GM10847 (cell line): Measurements from ENCODE around the gene TMEM79.

ENCODE experiments used
- POLR2A ChIP-seq: IDR thresholded peaks from 2 replicates; pipeline ENCODE4 v1.6.1; 2011; ENCODE audit not compliant: insufficient read length; ENCODE audit errors: extremely low read depth

Gene TMEM79

DNA sequence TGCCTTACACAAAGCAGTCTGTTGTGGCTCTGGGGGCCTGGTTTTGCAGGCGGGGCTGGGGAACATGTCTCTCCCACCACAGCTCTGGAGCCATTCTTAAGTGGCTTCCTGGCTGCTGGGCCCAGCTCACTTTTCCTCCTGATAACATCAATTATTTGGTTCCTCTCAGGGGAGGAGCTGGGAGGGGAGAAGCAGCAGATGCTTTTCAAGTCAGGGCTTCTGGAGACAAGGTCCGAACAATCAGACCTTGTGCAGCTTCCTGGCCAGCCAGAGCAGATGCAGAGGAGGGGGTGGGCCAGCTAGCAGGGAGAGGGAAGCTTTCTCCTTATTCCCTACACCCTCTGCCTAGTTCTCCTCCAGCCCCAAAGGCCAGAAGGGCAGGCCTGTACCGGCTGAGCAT is 32.6 kb upstream of the TMEM79 start:
- TF ChIP-seq POLR2A, result no peak

DNA sequence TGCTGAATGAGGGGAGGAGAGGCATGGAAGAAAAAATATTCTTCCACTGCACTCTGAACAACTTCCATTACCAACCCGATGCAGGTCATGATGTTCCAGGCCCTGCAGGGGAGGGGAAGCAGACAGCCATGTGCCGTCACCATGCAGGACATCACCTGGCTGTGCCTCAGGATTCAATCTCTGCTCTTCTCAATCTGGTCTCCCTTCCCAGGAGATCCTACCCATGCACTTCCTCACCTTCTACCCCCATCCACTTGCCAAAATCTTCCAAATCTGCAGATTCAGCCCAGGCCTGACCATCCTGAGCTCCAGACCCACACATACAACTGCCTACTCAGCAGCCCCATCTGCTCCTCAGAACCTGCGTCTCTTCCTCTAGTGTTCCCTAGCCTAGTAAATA is 30.5 kb upstream of the TMEM79 start:
- no peak for TF ChIP-seq POLR2A

DNA sequence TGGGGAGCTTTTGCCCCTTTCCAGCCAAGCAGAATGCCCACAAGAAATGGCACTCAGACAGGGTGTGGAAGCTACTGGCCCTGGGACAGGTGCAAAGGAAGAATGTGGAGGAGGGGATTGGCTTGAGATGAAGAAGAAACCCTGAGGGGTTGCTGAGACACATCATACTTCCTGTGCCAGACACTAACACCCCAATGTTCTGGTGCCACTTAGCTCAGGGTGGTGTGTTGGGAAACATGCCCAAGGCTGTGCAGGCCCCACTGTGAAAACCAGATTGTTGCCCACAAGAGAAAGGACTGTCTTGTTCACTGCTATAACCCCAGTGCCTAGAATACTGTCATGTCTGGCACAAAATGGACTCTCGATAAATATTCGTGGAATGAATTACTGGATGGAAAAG is 26.4 kb upstream of the TMEM79 start:
- TF ChIP-seq POLR2A, result no peak

DNA sequence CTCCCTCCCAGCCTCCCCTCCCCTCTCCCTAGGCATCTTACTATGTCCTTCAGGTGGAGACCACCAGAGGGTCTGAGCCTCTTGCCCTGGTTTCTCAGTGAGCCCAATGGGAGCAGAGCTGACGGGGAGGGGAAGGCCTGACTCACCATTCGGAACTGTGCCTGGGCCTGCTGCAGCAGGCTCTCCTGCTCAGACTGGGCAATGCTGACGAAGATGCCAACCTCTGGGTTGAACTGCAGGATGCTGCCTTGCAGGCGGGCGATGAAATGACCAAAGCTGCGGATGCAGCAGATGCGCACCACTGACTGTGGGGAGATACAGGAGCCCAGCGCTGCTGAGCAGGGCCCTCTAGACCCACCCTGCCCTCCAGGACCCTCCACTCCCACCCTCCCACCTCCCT is 25.3 kb upstream of the TMEM79 start:
- no peak for TF ChIP-seq POLR2A

DNA sequence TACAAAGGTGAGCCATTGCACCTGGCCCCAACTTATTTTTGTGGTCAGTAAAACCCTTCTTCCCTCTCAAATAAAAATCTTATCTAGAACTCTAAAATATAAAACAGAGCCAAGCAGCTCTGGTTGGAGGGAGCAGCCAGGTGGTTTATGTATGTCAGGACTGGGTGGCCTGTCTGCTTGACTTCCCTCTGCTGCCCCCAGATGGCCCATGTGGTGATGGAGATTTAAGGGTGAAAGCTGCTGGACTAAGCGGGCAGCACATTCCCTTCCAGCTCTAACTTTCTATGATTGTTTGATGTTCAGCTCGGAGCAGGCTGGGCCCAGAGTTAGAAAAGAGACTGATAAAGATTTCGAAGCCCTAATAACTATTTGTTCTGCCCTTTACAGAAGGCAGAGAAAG is 24.3 kb upstream of the TMEM79 start:
- TF ChIP-seq POLR2A, result no peak

DNA sequence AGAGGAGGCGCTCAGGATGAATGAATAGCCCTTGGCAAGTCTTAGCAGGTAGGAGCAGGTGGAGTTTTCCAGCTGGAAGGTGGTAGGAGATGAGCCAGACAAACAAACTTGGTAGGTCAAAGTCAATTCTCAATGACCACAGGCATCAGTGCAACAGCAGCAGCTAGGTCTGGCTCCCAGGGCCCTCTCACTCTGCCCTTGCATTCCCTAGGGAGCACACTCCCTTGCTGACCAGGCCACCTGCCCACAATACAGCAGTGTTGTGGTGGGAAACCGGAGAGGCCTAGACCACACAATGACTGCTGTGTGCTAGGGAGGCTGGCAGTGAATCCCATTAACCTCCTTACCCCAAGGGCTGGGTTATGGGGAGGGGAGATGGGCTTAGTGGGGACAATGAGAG is 23.2 kb upstream of the TMEM79 start:
- no peak for TF ChIP-seq POLR2A

DNA sequence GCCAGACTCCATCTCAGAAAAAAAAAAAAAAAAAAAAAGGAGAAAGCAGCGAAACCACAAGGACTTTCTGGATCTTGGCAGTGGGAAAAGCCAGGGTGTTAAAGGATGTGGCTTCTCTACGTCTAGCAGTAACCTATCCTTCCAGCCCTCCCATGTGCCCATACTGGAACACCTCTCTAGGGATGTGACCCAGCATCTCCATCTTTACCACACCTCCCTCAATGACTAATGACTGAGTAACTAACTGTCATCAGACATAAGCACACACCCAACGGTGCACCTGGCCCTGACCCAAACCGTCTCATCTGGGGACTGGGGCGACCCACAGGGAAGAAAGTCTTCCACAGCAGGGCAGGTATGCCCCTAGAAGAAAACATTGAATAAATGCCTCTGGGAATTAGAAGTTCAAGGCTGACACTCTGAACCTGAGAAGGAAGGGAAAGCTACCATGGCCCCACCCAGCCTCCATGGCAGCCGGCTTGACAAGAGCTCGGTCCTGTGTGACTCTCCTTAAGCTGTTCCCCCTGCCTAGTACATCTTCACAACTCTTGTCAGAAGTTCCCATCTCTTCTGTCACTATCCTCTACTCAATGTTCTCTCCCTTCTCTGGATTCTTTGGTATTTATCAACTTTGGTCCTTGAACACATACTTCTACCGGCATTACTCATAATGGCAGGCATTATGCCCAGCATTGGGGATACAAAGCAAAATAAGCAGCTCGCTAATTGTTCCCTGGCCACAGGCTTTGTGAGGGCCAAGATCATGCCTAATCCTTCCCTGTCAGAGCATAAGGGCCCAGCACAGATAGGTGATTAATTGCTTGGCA is 21.5 kb upstream of the TMEM79 start:
- no peak for TF ChIP-seq POLR2A

DNA sequence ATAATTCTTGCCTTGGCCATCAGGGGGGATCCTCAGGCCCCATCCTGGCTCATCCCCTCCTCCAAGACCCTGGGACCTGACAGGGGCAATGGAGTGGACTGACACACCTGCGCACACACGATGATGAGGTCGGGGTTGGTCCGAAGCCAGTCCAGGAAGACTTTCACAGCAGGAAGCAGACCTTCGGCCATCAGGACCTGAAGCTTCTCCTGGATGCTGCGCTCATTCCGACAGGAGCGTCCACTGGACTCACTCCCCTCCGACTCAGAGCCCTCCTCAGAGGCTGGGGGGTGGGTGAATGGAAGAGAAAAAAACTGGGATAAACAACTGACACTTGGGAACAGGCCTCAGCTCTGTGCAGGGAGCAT is 20.9 kb upstream of the TMEM79 start:
- TF ChIP-seq POLR2A, result no peak

DNA sequence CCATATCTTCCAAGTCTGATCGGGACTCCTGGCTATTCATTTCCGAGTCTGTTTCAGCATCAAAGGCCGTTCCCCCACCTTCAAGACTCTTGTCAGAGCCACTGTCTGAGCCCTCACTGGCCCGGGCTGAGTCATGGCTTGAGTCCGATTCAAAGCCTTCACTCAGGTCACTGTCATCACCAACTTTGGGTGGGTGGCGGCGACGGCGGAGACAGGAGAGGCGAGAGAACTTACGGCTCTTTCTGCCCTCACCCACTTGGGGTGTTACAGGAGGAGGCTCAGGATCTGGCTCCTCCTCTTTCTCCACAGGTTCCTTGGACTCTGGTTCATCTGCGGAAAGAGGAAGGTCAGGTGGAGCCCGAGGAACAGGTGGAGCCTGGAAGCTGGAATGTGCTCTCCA is 18.1 kb upstream of the TMEM79 start:
- no peak for TF ChIP-seq POLR2A

DNA sequence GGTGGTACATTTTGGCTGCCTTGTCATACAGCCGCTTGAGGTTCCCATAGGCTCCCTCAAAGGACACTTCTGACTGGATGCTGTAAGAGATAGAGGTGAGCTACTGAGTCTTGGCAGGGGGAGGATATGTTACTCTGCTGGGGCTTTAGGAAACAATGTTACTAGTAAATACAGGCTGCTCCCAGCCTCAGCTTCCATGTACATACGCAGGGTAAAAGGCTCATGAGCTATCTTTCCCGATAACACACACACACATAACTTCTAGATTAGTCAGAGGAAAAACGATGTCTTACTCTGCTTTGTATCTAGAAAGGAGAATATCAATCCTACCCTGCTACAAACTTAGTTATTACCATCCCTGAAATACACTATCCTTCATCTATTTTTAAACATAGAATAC is 15.8 kb upstream of the TMEM79 start:
- no peak for TF ChIP-seq POLR2A

DNA sequence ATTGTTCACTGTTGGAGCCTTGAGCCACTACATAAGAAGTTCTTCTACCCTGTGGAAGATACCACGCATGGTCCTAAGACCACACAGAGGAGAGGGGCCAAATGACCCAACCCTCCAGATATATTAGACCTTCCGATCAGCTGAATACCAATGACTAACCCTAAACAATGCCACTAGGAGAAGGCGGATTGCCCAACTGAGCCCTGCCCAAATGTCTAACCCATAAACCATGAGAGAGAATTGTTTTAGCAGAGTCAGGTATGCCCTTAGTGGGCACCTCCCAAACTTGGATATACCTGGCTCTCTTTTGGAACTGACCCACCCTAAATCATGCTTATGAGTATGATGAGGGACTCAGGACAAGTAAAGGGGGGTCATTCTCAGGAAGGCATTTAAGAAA is 13.8 kb upstream of the TMEM79 start:
- no peak for TF ChIP-seq POLR2A

DNA sequence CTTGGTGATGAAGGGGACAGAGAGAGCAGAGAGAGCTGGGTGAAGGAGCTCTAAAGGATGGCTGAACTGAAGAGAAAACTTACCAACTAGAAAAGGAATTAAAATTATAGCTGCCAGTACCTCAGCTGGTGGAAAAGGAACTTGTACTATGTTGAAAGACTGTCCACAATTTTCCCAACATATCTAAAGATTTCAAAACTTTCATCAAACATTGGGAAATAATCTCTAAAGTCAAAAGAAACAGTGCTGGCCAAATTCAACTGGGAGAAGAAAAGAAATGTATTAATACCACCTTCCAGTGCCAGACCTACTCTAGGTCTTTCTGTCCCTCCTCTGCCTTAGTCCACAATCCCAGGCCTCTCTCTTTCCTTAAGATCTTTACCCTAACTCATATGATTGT is 7.6 kb upstream of the TMEM79 start:
- no peak for TF ChIP-seq POLR2A

DNA sequence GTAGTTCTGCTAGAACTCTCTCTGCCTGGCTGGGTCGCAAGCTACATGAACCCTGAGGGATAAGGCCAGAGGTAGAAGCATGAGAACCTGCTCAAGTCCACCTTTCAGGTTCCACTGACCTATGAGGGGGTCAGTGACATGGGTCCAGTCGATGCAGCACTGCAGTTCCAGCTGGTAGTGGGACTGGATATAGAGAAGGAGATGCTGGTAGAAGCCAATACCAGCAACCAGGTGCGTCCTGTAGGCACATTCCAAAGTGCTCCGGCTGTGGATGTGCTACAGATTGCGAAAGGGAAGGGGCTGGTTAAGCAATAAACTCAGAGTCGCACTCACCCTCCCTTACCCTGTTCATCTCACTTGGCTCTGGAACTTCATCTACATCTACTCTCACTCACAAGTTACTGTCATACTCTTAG is 7.2 kb upstream of the TMEM79 start:
- no peak for TF ChIP-seq POLR2A

DNA sequence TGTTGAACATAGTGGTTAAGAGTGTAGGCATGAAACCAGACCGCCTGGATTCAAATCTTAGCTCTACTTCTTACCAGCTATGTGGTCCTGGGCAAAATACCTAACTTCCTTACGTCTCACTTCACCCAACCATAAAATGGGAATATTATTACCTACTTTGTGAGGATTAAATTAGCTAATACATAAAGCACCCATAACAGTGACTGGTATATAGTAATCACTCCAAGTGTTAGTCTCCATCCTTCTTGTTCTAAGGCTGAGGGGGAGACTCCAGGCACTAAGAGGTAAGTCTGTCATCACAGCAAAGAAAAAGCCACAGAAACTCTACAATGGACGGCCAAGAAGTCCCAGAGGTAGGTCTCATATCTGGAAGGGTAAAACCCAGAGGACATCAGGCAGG is 4.3 kb upstream of the TMEM79 start:
- TF ChIP-seq POLR2A, result no peak

DNA sequence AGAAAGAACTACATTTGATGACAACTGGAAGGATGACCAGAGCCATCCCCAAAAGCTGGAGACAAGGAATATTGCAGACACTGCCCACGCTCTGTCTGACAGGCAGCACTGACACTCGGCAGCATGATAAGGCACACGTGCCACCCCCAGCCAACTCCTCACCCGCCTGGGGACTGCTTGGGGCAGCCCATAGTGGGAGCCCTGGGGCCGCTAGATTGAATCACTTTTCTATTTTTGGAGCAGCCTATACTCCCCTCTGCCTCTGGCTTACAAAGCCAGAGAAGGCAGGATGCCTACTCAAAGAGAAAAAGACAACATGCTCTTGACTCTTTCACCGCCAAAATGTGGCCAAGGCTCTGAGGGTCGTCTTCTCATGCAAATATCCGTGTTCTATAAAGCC is 2.8 kb upstream of the TMEM79 start:
- no peak for TF ChIP-seq POLR2A

DNA sequence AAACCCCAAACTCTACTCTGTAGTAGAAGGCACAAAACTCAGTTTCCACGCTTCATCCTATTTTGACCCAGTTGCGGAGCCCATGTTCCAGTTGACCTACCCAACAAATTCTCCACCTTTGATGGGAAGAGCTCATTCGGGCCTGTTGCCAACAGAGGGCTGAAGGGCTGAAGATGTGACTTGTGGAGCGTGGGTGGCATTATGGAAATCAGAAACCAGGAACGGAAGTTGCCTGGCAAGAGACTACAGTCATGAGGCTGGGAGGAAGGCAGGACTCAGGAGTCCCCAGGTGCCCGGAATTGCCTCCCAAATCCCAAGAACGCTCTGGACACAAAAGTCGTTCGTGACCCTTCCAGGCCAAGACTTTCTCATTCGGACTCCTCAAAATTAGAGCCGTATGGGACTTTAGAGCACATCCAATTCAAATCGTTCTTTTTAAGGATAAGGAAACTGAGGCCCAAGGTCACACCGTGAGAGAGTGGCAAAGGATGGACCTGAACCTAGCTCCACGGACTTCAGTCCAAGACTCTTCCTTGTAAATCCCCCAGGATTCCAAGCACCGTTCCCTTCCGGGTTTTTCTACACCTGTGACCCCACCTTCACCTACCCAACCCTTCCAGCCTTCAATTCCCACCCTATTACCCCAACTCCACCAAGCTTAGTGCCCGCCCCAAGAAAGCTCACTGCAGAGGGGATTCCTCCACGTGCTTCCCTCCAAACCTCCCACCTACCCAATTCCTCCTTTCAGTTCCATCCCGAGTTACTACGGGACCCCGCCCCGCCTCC is 2.2 kb upstream of the TMEM79 start:
- TF ChIP-seq POLR2A, result no peak
